Right ventricle myocardium superior (tissue), 1 donor: Measurements from ENCODE around the gene TMEM181. TPM values are rescaled to one million over a fixed set of nuclear protein-coding genes. Genes with fewer than 3 reads are reported as not detected.
A peak's percentile ranks its signal among the peaks of the same experiment; 100 is the strongest.
"Not testable (repeated sequence)": the region's sequence is repeated elsewhere in the genome, so short reads cannot be mapped to it uniquely, and the experiment has no call there.

ENCODE experiments used
- ATAC-seq: fragments of 200-7000 bp; cut with Tn5 transposase; one replicate; pipeline ENCODE4 v1.9.1; 2020; ENCODE audit warnings: mild to moderate bottlenecking; ENCODE audit not compliant: poor library complexity
- DNase-seq: peaks from one replicate; pipeline ENCODE4 v3.0.0-alpha.2; 2020
- intact Hi-C: fragments of 100-400 bp; cut with DNase I; formaldehyde crosslinking; loops from one replicate; pipeline ENCODE4 v1.11.2; 2022
- total RNA-seq: library from RNA; stranded (reverse); fragmentation: NEBNext Ultra II Directional; extraction: Animal tissue kit (Norgen Biotek cat#: 25700); gene quantifications from one replicate; pipeline ENCODE4 v1.2.1, GENCODE V29; 2021
- donor health status: DM: no; HTN: yes; CAD: no; lungs with severe emphysema.

TMEM181 gene
- total RNA-seq, 1 donor from 2014 or later: 8.8 TPM

- DNase-seq (no peak), ATAC-seq (no peak)
- intact Hi-C loops: no loop called here
Measured at GRCh38 chr6:158531970-158532369, 27.9 kb upstream of the TMEM181 start.

DNA sequence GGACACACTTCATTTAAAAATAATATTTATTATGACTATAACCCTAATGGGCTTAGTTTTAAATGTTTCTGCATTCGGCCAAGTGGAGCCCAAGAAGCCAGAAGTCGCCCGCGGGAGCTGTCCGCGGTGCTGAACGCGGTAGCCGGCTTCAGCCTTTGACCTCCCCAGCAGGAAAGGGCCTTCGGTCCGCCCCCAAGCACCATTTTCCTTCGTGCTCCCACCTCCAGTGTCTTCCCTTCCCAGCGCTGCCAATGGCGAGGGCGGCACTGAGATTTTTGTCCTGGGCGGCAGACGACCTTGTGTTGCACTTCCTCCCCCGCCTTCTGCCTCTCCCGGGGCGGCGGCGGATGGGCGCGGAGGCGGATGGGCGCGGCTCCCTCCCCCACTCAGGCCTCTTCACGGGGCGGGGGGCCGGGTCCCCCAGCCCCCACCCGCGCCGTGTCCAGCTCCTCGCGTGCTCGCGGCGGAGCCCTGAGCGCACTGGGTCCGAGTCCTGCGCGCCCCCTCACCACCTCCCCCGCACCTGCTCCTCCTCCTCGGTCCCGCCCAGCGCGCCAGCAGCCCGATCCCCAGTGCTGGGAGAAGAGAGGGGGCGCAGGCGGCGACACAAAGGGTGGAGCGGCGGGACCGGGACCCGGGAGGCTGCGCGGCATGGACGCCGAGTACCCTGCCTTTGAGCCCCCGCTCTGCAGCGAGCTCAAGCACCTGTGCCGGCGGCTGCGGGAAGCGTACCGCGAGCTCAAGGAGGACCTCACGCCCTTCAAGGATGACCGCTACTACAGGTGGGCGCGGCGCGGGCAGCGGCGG is 23.6 kb upstream of the TMEM181 start:
- intact Hi-C loops: no loop called here
- ATAC-seq: peak; percentile 77
- peak; percentile 79 for DNase-seq

GRCh38 chr6:158536891-158537798 is 22.7 kb upstream of the TMEM181 start:
- DNase-seq (no peak), ATAC-seq (peak; percentile 51)
- intact Hi-C loops: no loop called here

DNA sequence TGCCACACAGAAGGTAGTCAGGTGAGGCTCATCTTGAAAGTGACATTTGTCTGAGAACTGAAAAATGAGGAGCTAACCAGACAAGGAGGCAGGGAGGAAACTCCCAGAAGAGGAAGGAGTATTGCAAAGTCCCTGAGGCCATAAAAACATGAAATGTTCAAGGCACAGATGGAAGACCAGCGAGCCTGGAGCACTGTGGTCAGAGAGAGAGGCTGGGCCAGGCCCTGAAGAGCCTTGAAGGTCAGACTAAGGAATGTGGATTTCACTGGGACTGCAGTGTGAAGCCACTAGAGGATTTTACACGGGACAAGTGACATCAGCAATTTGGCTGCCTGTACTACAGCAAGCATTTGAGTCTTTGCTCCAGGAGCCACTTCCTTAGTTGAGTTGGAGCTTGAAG is 21.1 kb upstream of the TMEM181 start:
- intact Hi-C loops: no loop called here
- ATAC-seq: no peak
- DNase-seq: no peak

DNA sequence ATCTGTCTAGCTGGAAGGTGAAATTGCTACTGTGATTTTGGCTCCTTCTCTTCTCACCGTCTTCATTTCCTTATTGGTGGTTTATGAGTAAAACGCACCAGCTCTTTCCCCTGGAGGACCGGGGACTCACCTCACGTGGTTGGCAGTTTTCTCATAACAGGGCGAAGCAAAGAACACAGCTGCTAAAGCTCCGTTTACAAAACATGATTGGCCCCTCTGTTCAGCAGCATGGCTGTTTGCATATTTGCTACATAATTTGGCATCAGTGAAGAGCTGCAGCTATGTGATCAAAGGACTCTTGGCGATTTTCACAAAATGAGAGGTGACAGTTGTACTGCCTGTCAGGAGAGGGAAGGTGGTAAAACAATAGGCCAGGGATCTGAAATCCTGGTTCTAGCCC is 20.5 kb upstream of the TMEM181 start:
- intact Hi-C loops: no loop called here
- ATAC-seq (no peak), DNase-seq (no peak)

DNA sequence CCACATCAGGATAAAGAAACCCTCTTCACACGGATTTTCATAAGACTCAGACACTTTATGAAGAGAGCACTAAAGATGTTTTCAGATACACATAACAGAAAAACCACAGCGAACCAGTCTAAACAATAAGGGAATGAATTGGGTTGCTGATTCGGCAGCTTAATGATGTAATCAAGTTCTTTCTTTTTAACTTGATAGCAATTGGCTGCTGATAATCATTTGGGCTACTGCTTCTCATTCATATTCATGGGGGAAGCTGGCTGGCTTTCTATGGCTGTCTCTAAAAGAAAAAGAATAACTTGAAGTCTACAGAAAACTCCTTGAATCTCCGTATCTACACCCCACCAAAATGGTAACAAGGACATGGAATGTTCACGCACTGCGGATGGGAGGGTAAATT is 20.0 kb upstream of the TMEM181 start:
- intact Hi-C loops: no loop called here
- DNase-seq (no peak), ATAC-seq (no peak)

GRCh38 chr6:158543606-158544185 is 16.2 kb upstream of the TMEM181 start:
- intact Hi-C loops: no loop called here
- ATAC-seq (no peak), DNase-seq (no peak)

- intact Hi-C loops: no loop called here
- DNase-seq (no peak), ATAC-seq (no peak)
Measured at GRCh38 chr6:158544428-158544827, 15.5 kb upstream of the TMEM181 start.

GRCh38 chr6:158545043-158545966 is 14.6 kb upstream of the TMEM181 start:
- DNase-seq: no peak

DNA sequence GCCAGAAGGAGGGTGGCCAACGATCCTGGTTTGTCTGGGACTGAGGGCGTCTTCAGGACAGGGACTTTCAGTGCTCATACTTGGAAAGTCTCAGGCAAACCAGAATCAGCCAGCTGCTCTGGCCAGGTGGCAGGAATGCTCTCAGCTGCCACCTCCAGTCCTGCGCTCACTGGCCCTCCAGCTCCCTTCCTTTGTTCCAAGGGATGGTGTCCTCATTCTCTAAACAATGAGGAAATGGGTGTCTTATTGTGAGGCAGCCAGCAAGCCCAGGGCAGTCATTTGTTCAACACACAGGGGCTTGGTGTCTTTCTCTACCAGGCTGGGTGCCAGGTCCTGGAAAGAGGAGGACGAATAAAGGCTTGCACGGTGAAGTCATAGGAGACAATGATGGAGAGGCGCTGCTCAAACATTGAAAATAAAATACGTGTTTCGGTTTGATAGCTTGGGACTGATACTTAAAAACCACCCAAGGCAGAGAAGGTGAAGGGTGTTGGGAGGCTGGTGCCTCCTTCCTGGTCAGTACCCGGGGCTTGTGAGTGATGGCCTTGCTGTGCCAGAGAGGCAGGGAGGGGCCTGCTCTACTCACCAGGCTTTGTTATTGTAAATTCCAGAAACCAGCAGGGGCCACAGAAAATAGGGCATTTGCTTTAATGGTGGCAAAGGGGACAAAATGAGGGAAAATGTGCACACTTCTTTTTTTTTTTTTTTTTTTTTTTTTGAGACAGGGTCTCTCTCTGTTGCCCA is 11.3 kb upstream of the TMEM181 start:
- intact Hi-C loops: no loop called here
- ATAC-seq: no peak

More at GRCh38 chr6:158545043-158545966, 14.6 kb upstream of the TMEM181 start:
- intact Hi-C loops: no loop called here
- ATAC-seq: no peak

GRCh38 chr6:158552055-158552795 is 7.7 kb upstream of the TMEM181 start:
- no peak for DNase-seq
- no peak for ATAC-seq
- intact Hi-C loops: no loop called here

More for the DNA sequence above, 11.3 kb upstream of the TMEM181 start:
- DNase-seq: no peak

DNA sequence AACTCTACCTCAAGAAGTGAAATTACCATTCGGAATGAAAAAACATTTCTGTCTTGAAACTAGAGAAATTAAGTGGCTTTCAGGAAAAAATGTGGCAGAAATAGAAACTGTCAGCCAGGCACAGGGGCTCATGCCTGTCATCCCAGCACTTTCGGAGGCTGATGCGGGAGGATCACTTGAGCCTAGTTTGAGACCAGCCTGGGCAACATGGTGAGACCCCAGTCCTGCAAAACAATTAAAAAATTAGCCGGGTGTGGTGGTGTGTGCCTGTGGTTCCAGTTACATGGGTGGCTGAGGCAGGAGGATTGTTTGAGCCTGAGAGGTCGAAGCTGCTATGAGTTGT is 7.1 kb upstream of the TMEM181 start:
- DNase-seq (no peak), ATAC-seq (no peak)
- intact Hi-C loops: no loop called here

GRCh38 chr6:158554611-158555361 is 5.1 kb upstream of the TMEM181 start:
- intact Hi-C loops: no loop called here
- no peak for ATAC-seq

DNA sequence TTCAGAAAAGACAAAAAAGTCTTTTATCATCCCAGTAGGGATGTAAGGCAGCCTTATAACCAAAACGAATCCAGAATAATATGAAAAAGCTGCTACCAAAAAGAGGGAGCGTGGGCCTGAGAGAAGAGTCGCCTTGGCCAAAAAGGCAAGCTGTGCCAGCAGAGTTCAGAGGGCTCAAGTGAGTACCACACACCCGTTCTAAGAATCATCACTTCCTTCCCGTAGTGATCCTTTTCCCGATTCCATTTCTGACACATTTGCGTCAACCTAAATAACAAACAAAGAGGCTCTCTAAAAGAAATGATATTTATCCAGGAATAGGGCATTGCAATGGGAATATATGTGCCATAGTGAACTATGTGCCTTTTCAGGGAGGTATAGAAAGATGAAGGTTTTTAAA is 3.8 kb upstream of the TMEM181 start:
- ATAC-seq (no peak), DNase-seq (no peak)
- intact Hi-C loops: no loop called here

More at GRCh38 chr6:158554611-158555361, 5.1 kb upstream of the TMEM181 start:
- no peak for DNase-seq

DNA sequence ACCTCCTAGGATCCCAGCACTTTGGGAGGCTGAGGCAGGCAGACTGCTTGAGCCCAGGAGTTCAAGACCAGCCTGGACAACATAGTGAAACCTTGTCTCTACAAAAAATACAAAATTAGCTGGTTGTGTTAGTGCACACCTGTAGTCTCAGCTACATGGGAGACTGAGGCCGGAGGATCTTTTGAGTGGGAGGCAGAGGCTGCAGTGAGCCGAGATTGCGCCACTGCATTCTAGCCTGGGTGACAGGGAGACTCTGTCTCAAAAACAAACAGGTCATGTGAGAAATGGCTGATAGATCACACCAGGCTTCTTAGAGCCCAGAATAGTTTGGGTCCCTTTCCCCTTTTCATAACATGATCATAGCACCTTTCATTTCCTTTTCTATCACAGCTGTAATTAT is 2.8 kb upstream of the TMEM181 start:
- DNase-seq, ATAC-seq, intact Hi-C loops: not testable (repeated sequence)

DNA sequence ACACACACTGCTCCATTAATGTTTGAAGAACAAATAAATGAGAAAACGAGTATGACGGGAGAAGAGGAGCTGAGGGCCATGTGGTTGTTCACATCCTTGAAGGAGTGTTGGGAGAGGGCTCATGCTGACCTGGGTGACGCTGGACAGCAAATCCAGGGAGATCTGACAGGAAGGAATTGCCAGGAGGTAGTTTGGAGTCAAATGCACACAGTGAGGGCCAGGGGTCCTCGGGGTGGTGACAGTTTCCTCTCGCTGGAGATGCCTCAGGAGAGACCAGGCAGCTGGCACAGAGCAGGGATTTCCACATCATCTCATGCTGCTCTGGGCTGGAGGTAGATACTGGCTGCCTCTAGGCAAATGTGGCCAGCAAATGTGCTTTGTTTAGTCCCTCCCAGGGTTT is 2.0 kb upstream of the TMEM181 start:
- intact Hi-C loops: no loop called here
- ATAC-seq (no peak), DNase-seq (no peak)
